Spleen (tissue), 7 donors: ENCODE measurements around the gene PLXNA2.

Experiments used
- POLR2A ChIP-seq, 3 donors: fragments of 450-650 bp; IDR thresholded peaks; one replicate each; pipeline ENCODE4 v1.5.1; 2017; ENCODE audit warnings: antibody characterized with exemption in 3 of 3, mild to moderate bottlenecking in 1 of 3
- TF ChIP-seq, protein P1 (sequence below), 11 experiments: fragments of 200-600 bp in 7 of 11; fragments of 450-650 bp in 4 of 11; sonication (generic) in 4 of 11; IDR thresholded peaks in 8 of 11; conservative IDR thresholded peaks in 3 of 11; 1 replicate in 7 of 11; 2 replicates in 4 of 11; pipeline versions ENCODE4 v1.4.0 to v1.8.0; 2016 to 2021; ENCODE audit warnings: antibody characterized with exemption in 11 of 11, inconsistent platforms in 4 of 11, mild to moderate bottlenecking in 1 of 11
- donor health status: DM: no; HTN: no; CAD: no; lungs with moderate emphysema.
- donor health status: DM: no; HTN: no; CAD: no.
- donor health status: DM: no; HTN: no; CAD: no.

DNA sequence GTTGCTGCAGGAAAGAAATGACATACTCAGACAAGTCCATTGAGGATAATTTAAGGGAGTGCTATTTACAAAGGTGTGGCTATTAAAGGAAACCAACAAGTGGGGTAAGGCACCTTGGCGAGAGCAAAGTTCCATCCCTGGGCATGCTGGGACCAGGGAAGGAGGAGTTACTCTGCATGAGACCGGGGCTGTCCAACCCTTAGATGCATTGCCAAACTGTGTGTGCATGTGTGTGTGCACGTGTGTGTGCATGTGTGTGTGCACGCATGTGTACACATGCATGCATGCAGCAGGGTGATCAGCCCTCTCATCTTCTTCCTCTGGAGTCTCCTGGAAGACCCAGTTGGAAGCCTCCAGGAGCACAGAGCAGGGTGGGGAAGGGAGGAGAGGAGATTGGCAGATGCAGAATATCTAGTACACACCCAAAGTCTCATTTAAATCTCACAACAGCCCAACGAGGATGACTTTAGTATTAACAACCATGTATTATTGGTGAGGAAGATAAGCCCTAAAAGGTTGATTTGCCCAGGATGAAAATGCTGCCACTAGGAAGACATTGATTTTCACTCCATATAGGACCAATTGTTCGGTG is 261.0 kb downstream of the PLXNA2 start:
- TF ChIP-seq, protein P1, sequence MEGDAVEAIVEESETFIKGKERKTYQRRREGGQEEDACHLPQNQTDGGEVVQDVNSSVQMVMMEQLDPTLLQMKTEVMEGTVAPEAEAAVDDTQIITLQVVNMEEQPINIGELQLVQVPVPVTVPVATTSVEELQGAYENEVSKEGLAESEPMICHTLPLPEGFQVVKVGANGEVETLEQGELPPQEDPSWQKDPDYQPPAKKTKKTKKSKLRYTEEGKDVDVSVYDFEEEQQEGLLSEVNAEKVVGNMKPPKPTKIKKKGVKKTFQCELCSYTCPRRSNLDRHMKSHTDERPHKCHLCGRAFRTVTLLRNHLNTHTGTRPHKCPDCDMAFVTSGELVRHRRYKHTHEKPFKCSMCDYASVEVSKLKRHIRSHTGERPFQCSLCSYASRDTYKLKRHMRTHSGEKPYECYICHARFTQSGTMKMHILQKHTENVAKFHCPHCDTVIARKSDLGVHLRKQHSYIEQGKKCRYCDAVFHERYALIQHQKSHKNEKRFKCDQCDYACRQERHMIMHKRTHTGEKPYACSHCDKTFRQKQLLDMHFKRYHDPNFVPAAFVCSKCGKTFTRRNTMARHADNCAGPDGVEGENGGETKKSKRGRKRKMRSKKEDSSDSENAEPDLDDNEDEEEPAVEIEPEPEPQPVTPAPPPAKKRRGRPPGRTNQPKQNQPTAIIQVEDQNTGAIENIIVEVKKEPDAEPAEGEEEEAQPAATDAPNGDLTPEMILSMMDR (IDR thresholded peaks at IDR 0.05 in 8 of 11, conservative IDR thresholded peaks at IDR 0.05 in 3 of 11): no peak
- TF ChIP-seq POLR2A (IDR thresholded peaks at IDR 0.05): no peak
